Mesothelial cell of epicardium (in vitro differentiated cells): ENCODE data around the gene GLT8D1. TPM values are rescaled to one million over a fixed set of nuclear protein-coding genes. Genes with fewer than 3 reads are reported as not detected.
A peak's percentile ranks its signal among the peaks of the same experiment; 100 is the strongest.

Experiments used
- DNase-seq, 2 experiments: peaks; one replicate each; pipeline ENCODE4 v3.0.0; 2021; ENCODE audit warnings: low spot score in 2 of 2; ENCODE audit not compliant: unreplicated experiment in 2 of 2
- H3K27ac Mint-ChIP-seq: 2 replicates; pipeline ENCODE4 v1.8.0; 2021; ENCODE audit warnings: mixed read lengths
- H3K27me3 Mint-ChIP-seq: 2 replicates; pipeline ENCODE4 v1.8.0; 2021; ENCODE audit warnings: low read depth, mixed read lengths
- H3K36me3 Mint-ChIP-seq: 2 replicates; pipeline ENCODE4 v1.8.0; 2021; ENCODE audit warnings: mixed read lengths
- H3K4me1 Mint-ChIP-seq: 2 replicates; pipeline ENCODE4 v1.8.0; 2021; ENCODE audit warnings: mixed read lengths
- H3K4me3 Mint-ChIP-seq: 2 replicates; pipeline ENCODE4 v1.8.0; 2021; ENCODE audit warnings: mild to moderate bottlenecking, moderate library complexity, mixed read lengths
- H3K9me3 Mint-ChIP-seq: 2 replicates; pipeline ENCODE4 v1.8.0; 2021; ENCODE audit warnings: mixed read lengths
- total RNA-seq: library from RNA; stranded (reverse); gene quantifications from 3 replicates; pipeline ENCODE4 v1.2.1, GENCODE V29; 2021
- TF ChIP-seq, protein P1 (sequence below): fragments of 200-600 bp; sonication (generic); IDR thresholded peaks from one replicate; pipeline ENCODE4 v1.5.0; 2021; ENCODE audit warnings: antibody characterized with exemption; ENCODE audit not compliant: unreplicated experiment

The GLT8D1 gene
- total RNA-seq, 1 donor from 2014 or later = 79.2 TPM

DNA sequence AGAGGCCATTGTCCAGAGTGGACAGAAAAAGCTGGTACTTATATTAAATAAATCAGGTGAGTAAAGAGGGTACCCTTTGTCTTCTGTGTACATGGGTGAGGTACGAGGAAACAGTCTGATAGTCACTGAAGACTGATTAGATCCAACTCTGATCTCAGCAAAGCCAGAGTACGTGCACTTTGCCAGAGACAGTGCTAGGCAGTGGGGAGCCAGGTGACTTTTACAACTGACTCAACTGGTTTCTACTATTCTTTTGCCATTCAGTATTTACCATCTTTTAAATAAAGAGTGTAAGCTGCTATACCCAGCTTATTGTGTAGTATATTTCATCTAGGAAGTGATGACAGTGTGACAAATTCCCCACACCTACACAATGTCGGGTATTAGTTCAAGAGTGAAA, 16.4 kb downstream of the GLT8D1 start:
- Mint-ChIP-seq H3K4me1 (peaks cover 27% of the 10 kb centered on the region), H3K36me3 (peaks cover 45% of the 10 kb centered on the region), H3K27me3 (no peaks in the 10 kb centered on the region), H3K9me3 (no peaks in the 10 kb centered on the region), H3K4me3 (no peak overlapping the region), H3K27ac (no peak overlapping the region)
- TF ChIP-seq, protein P1, sequence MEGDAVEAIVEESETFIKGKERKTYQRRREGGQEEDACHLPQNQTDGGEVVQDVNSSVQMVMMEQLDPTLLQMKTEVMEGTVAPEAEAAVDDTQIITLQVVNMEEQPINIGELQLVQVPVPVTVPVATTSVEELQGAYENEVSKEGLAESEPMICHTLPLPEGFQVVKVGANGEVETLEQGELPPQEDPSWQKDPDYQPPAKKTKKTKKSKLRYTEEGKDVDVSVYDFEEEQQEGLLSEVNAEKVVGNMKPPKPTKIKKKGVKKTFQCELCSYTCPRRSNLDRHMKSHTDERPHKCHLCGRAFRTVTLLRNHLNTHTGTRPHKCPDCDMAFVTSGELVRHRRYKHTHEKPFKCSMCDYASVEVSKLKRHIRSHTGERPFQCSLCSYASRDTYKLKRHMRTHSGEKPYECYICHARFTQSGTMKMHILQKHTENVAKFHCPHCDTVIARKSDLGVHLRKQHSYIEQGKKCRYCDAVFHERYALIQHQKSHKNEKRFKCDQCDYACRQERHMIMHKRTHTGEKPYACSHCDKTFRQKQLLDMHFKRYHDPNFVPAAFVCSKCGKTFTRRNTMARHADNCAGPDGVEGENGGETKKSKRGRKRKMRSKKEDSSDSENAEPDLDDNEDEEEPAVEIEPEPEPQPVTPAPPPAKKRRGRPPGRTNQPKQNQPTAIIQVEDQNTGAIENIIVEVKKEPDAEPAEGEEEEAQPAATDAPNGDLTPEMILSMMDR = no peak
- no peak for DNase-seq

- no peak for DNase-seq
- TF ChIP-seq, protein P1 = no peak
- H3K9me3 Mint-ChIP-seq = no peaks in the 10 kb centered on the region
- no peaks in the 10 kb centered on the region for H3K27me3 Mint-ChIP-seq
- peaks cover 31% of the 10 kb centered on the region for H3K4me1 Mint-ChIP-seq
- peaks cover 39% of the 10 kb centered on the region for H3K36me3 Mint-ChIP-seq
- no peak overlapping the region for H3K4me3 Mint-ChIP-seq
- peak overlapping the region; percentile 7 for H3K27ac Mint-ChIP-seq
These were observed 17.3 kb downstream of the GLT8D1 start for GRCh38 chr3:52688266-52688665.

DNA sequence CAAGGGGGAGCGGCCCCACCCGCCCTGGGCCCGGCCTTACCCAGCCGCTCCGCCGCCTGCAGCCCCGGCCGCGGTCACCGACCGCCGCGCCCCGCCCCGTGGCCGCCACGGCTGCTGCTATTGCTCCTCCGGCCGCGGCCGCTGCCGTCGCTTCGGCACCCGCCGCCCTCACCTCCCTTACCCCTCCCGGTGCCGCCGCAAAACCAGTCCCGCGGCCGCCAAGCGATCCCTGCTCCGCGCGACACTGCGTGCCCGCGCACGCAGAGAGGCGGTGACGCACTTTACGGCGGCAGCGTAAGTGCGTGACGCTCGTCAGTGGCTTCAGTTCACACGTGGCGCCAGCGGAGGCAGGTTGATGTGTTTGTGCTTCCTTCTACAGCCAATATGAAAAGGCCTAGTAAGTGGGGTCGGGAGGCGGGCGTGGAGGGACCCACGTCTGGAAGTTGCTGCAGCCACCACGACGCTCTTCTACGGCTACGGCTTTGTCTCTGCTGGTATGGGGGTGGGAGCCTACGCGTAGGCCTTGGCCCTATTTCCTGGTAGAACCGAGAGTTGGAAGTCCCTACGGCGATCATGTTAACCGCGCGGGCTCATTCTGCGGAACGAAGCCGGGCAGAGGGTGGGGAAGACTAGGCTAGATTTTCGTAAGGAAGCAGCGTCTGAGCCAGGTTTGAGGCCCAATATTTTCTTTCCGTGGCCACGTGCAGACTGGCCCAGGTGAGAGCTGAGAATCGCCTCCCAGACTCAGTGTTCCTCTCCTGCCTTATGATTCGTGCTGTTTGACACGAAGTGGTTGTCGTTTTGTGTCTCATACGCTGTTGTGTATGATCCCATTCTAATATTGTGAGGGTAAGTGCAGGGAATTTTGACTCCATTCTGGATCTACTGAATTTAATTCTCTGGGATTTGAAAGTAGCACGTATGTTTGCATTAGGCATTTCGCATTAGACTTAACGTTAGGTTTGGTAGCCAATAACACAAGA, 19.6 kb downstream of the GLT8D1 start, which contains the start of the genes GNL3 and PBRM1:
Gene GNL3 (plus strand): TSS at position 324 of the 983 bp plus-strand sequence. CDS start 61 bp downstream, at position 385.
Gene PBRM1 (minus strand): TSS at position 205 of the 983 bp plus-strand sequence.
- no peaks in the 10 kb centered on the region for H3K27me3 Mint-ChIP-seq
- H3K9me3 Mint-ChIP-seq = no peaks in the 10 kb centered on the region
- H3K27ac Mint-ChIP-seq = peak within 1 kb of the TSS; percentile 98
- TF ChIP-seq, protein P1 = no peak
- peaks cover 44% of the 10 kb centered on the region for H3K4me1 Mint-ChIP-seq
- peak; percentile 88 to 90 for DNase-seq
- peak within 1 kb of the TSS; percentile 95 for H3K4me3 Mint-ChIP-seq
- peaks cover 28% of the 10 kb centered on the region for H3K36me3 Mint-ChIP-seq

DNA sequence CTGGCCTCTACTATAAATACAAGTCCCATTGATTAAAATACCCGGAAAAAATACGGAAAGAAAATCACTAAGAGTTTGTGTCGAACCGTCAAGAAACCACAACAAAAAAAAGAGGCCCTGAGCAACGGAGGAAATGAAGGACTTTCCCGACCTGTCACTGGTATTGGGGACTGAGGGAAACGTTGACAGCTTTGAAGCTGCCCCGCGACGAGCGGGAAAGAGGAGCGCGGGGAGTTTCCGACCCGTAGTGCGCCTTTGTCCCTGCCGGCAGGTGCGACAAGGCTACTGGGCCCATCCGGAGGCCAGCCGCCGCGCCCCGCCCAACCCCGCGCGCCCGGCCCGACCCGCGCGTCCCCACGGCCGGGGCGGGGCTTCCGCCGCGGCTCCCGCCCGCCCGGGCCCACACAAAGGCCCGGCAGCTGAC, 20.3 kb downstream of the GLT8D1 start:
- peaks cover 44% of the 10 kb centered on the region for H3K4me1 Mint-ChIP-seq
- H3K36me3 Mint-ChIP-seq = peaks cover 22% of the 10 kb centered on the region
- TF ChIP-seq, protein P1 = no peak
- DNase-seq = peak in 1 of 2 experiments; percentile 54
- H3K27ac Mint-ChIP-seq = peak overlapping the region; percentile 96
- no peaks in the 10 kb centered on the region for H3K9me3 Mint-ChIP-seq
- H3K27me3 Mint-ChIP-seq = no peaks in the 10 kb centered on the region
- peak overlapping the region; percentile 83 for H3K4me3 Mint-ChIP-seq

DNA sequence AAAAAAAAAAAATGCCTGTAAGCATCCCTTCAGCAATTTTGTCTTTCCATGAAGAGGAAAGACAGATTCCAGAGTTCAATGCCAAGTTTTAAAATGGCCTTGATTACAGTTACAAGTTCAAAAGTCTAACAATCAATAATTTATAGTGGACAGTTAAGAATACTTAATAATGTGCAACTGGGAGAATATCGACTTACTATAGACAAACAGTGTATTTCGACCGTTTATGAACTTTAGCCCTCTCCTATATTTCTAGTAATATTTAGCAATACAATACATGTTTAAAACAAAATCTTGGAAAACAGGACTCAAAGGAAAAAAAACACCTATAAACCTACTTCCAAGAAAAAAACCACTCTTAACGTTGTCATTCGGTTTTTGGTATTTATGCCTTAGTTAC, 21.4 kb downstream of the GLT8D1 start:
- peak overlapping the region; percentile 83 for H3K4me3 Mint-ChIP-seq
- peaks cover 16% of the 10 kb centered on the region for H3K36me3 Mint-ChIP-seq
- H3K27me3 Mint-ChIP-seq = no peaks in the 10 kb centered on the region
- no peak for DNase-seq
- peaks cover 44% of the 10 kb centered on the region for H3K4me1 Mint-ChIP-seq
- no peaks in the 10 kb centered on the region for H3K9me3 Mint-ChIP-seq
- H3K27ac Mint-ChIP-seq = peak overlapping the region; percentile 96
- TF ChIP-seq, protein P1 = no peak
